Glomerular endothelial cell (primary cell): ENCODE results near the gene ACOT2. TPM values are rescaled to one million over a fixed set of nuclear protein-coding genes. Genes with fewer than 3 reads are reported as not detected.

ENCODE experiments used
- DNase-seq: peaks from one replicate; pipeline ENCODE4 v3.0.0-alpha.2; 2011; ENCODE audit warnings: low read depth, low spot score; ENCODE audit errors: extremely low read depth
- total RNA-seq: library from RNA; depleted of rRNA; stranded (reverse); fragments of >200 nt; gene quantifications from 2 replicates; pipeline ENCODE4 v1.2.3, GENCODE V29; 2015

ACOT2 gene
- total RNA-seq, 1 donor from 2014 or later = 24.7 TPM

DNA sequence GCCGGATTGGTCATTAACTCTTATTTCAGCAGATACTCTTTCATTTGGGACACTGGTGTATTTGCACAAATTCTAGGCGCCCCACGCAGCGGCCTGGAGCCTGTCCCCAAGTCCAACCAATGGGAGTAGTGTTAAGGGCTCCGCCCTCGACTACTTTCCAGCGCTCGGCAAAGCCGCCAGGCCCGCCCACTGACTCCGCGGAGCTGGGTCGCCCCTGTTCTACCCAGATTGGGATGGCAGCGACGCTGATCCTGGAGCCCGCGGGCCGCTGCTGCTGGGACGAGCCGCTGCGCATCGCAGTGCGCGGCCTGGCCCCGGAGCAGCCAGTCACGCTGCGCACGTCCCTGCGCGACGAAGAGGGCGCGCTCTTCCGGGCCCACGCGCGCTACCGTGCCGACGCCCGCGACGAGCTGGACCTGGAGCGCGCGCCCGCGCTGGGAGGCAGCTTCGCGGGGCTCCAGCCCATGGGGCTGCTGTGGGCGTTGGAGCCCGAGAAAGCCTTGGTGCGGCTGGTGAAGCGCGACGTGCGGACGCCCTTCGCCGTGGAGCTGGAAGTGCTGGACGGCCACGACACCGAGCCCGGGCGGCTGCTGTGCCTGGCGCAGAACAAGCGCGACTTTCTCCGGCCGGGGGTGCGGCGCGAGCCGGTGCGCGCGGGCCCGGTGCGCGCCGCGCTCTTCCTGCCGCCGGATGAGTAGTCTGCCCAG, 43.5 kb downstream of the ACOT2 start, which contains the start of gene ACOT6:
ACOT6 (plus strand) TSS at position 179 of the 707 bp plus-strand sequence; CDS start at position 234, 55 bp downstream.
- no peak for DNase-seq

DNA sequence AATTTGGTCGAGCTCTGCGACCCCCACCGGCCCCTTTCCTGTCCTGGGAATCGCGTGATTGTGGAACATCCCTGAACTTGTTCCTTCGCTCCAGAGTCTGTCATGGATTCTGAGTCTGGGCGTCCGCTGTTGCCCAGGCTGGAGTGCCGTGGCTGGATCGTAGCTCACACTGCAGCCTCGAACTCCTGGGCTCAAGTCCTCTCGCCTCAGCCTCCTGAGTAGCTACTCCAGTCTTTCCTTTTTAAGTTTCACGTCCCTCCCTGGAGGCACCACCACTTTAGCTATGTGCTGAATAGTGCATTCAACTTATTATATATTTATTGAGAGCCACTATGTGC, 44.0 kb downstream of the ACOT2 start:
- DNase-seq = no peak

- no peak for DNase-seq
These were observed 44.5 kb downstream of the ACOT2 start for GRCh38 chr14:73613419-73613963.

GRCh38 chr14:73616831-73617230, 47.8 kb downstream of the ACOT2 start:
- DNase-seq = no peak

- DNase-seq = no peak
These were observed 50.5 kb downstream of the ACOT2 start for GRCh38 chr14:73619524-73619923.

GRCh38 chr14:73620268-73620667, 51.3 kb downstream of the ACOT2 start:
- no peak for DNase-seq

GRCh38 chr14:73623504-73624054, 54.6 kb downstream of the ACOT2 start:
- no peak for DNase-seq

Other genes starting within 250 kb of the ACOT2 start
- gene NUMB, start 110.7 kb upstream of the ACOT2 start, total RNA-seq = 72.4 and 77.6 TPM in 2 replicates
- 17.1 and 24.6 TPM in 2 replicates for gene RIOX1, start 78.3 kb upstream of the ACOT2 start, total RNA-seq
- 3.5 and 3.6 TPM in 2 replicates for gene ACOT1, start 32.1 kb upstream of the ACOT2 start, total RNA-seq
- not detected in 2 replicates for gene HEATR4, start 10.3 kb upstream of the ACOT2 start, total RNA-seq
- 0.29 and 1.4 TPM in 2 replicates for gene ACOT4, start 22.7 kb downstream of the ACOT2 start, total RNA-seq
- not detected in 2 replicates for gene ACOT6, start 43.3 kb downstream of the ACOT2 start, total RNA-seq
- gene DNAL1, start 75.8 kb downstream of the ACOT2 start, total RNA-seq = 3.9 and 4.0 TPM in 2 replicates
- gene PNMA1, start 145.2 kb downstream of the ACOT2 start, total RNA-seq = 38.5 and 44.9 TPM in 2 replicates